ENCODE results near the gene MARS1.

Gene MARS1

DNA sequence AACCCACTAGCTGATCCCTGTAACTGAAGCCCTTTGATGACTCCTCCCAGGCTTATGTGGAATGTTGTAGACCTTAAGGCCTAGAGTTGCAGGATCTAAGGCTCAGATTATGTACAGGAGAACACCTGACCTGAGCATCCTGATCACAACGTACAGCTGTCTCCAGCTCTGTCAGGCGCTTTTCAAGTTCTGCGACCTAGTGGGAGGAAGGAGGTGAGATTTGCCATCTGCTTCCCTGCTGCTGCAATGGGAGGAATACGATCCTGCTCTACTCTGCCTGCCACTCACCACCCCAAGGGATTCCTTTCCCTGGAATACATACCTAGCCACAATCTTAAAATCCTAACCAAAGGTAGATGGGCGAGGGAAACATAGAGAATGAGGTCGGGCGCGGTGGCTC is 45.2 kb downstream of the MARS1 start:
- DNase-seq (ENCODE audit: insufficient read length, low spot score) = no peak
- TF ChIP-seq POU2F2 (IDR thresholded peaks at IDR 0.05; ENCODE audit: low read depth, low read length) = no peak
- no peak for TF ChIP-seq POLR2AphosphoS5 (IDR thresholded peaks at IDR 0.05; ENCODE audit: low read depth, low read length)

DNA sequence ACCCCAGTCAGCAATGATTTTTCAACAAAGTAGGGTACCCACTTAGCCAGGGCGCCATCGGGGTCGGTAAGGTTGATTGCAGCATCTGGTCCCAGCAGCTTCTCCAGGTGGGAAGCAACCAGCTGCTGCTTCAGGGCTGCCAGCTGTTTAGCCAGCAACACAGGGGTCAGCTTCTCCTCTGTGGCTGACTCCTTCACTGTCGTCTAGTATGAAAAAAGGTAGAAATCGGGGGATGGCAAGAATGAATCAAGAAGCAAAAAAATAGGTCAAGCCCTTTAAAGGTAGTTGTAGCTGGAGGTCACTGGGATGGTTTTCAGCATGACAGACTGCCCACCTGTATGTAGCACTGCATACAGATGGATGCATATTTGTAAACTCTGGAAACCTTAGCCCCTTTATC is 46.4 kb downstream of the MARS1 start:
- TF ChIP-seq POU2F2 (IDR thresholded peaks at IDR 0.05; ENCODE audit: low read depth, low read length) (no peak), TAF1 (IDR thresholded peaks at IDR 0.05; ENCODE audit: low read depth, low read length) (no peak), PAX5 (IDR thresholded peaks at IDR 0.05; ENCODE audit: insufficient read depth, low read length, severe bottlenecking) (no peak), POLR2AphosphoS5 (IDR thresholded peaks at IDR 0.05; ENCODE audit: low read depth, low read length) (no peak), POLR2A (IDR thresholded peaks at IDR 0.05; ENCODE audit: low read depth, low read length) (no peak), SPI1 (IDR thresholded peaks at IDR 0.05; ENCODE audit: low read depth, low read length) (no peak)
- FAIRE-seq (no peak), DNase-seq (ENCODE audit: insufficient read length, low spot score) (no peak)

More for the DNA sequence above, 45.2 kb downstream of the MARS1 start:
- no peak for FAIRE-seq

DNA sequence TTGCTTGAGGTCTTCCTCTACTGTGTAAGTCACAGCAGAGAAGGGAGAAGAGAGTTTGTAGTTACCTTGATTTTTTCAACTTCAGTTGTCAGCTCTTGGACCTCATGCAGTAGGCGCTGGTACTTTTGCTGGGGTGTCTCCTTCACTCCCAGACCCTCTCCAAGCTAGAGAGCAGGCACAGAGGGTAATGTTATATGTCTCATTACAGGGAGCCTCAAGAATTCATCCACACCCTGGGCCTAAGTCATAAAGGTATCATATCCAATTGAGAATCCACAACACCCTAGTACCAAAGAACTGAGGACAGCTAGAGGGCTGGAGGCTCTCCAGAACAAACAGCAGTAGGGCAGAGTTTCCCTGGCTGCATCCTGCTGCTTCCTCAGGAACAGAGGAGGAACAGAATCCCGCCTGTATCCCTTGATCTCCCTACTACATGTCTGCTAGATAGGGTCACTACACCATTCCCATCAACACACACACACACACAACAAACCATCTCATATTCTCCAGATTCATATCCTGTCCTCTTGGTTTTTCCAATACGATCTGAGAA is 47.2 kb downstream of the MARS1 start:
- FAIRE-seq (no peak), DNase-seq (ENCODE audit: insufficient read length, low spot score) (no peak)
- no peak for TF ChIP-seq POU2F2 (IDR thresholded peaks at IDR 0.05; ENCODE audit: low read depth, low read length)
- no peak for TF ChIP-seq PAX5 (IDR thresholded peaks at IDR 0.05; ENCODE audit: insufficient read depth, low read length, severe bottlenecking)
- no peak for TF ChIP-seq TAF1 (IDR thresholded peaks at IDR 0.05; ENCODE audit: low read depth, low read length)
- TF ChIP-seq POLR2A (IDR thresholded peaks at IDR 0.05; ENCODE audit: low read depth, low read length) = no peak
- TF ChIP-seq POLR2AphosphoS5 (IDR thresholded peaks at IDR 0.05; ENCODE audit: low read depth, low read length) = no peak
- no peak for TF ChIP-seq SPI1 (IDR thresholded peaks at IDR 0.05; ENCODE audit: low read depth, low read length)

DNA sequence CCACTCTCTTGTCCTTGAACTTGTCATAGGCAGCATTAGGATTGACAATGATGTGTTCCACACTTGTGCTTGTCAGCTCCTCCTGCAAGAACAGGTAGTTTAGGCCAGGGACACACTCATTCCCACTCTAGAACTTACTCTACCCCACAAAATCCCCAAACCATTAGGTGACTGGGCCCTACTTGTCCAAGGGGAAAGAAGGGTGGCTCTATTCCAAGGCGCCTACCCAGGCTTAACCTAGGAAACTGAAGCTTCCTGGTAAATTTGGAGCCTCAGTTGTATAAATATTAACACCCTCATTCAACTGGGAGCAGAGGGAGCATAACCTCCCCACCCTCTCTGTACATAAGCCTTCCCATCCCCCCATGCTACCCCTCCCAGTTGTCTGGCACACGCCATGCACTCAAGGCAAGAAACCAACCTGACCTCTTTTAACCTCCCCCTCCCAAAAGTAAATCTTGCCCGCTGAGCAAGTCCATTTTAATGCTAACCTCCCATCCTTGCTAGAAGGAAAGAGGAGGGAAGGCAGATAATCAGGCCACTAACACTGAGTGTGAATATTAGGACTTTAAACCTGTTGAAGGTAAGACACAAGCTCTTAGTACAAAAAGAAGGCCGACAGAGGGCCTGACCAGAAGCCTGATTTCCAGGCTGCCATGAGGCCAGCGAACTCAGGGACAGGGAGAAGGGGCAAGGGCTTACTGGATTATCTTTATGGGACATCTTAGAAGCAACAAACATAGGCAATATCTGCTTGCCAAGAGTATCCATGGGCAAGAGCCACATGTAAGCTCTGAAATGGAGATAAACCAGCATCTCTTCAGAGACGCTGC is 48.1 kb downstream of the MARS1 start:
- no peak for TF ChIP-seq POLR2A (IDR thresholded peaks at IDR 0.05; ENCODE audit: low read depth, low read length)
- no peak for TF ChIP-seq POU2F2 (IDR thresholded peaks at IDR 0.05; ENCODE audit: low read depth, low read length)
- no peak for TF ChIP-seq SPI1 (IDR thresholded peaks at IDR 0.05; ENCODE audit: low read depth, low read length)
- no peak for TF ChIP-seq TAF1 (IDR thresholded peaks at IDR 0.05; ENCODE audit: low read depth, low read length)
- TF ChIP-seq POLR2AphosphoS5 (IDR thresholded peaks at IDR 0.05; ENCODE audit: low read depth, low read length) = no peak
- no peak for TF ChIP-seq PAX5 (IDR thresholded peaks at IDR 0.05; ENCODE audit: insufficient read depth, low read length, severe bottlenecking)
- DNase-seq (ENCODE audit: insufficient read length, low spot score) (no peak), FAIRE-seq (no peak)

DNA sequence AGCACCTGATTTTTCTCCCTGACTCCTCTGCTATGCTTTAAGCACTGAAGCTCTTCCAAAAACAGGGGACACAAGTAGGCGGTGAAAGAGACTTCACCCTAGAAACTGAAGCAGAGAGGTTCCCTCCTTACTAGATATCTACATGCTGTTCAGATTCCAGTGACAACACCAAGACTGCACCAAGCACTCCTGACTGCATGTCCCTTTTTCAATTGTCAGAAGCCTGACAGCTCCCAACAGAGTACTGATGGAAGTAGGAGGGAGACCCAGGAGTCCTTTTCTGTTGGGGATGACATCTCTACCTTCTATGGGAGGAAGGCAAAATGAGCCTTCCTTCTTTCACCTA is 48.7 kb downstream of the MARS1 start:
- TF ChIP-seq POLR2AphosphoS5 (IDR thresholded peaks at IDR 0.05; ENCODE audit: low read depth, low read length) (no peak), POU2F2 (IDR thresholded peaks at IDR 0.05; ENCODE audit: low read depth, low read length) (no peak), TAF1 (IDR thresholded peaks at IDR 0.05; ENCODE audit: low read depth, low read length) (no peak), POLR2A (IDR thresholded peaks at IDR 0.05; ENCODE audit: low read depth, low read length) (no peak), PAX5 (IDR thresholded peaks at IDR 0.05; ENCODE audit: insufficient read depth, low read length, severe bottlenecking) (no peak), SPI1 (IDR thresholded peaks at IDR 0.05; ENCODE audit: low read depth, low read length) (no peak)
- FAIRE-seq (no peak), DNase-seq (ENCODE audit: insufficient read length, low spot score) (no peak)

DNA sequence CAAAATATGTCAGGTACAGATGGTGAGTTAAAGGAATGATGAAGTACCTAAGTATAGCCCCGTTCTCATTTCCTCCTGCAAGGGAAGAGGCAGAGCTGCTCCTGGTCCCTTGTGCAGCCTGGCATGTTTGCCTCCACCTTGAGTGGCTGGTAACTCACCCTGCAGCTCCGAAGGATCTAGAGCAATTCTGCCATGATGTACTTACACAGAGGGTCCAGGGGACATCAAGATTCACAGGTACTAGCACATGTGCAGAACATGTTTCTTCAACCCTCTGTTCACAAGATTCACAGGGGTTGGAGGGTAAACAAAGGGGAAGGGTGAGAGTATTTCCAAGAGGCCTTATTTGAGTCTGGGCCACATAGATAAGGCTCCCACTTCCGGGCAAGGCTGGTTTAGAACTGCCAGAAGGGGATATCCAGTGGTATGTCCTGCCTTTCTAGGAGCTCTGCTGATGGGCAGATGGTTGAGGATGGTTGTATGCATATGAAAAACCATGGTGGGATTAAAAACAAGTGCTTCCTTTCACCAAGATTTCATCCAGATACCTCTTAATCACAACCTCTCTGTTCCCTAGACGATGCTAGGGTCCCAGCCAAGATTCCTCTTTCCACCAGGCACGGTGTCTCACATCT is 51.4 kb downstream of the MARS1 start:
- no peak for DNase-seq (ENCODE audit: insufficient read length, low spot score)
- FAIRE-seq = no peak
- TF ChIP-seq TAF1 (IDR thresholded peaks at IDR 0.05; ENCODE audit: low read depth, low read length) (no peak), SPI1 (IDR thresholded peaks at IDR 0.05; ENCODE audit: low read depth, low read length) (no peak), PAX5 (IDR thresholded peaks at IDR 0.05; ENCODE audit: insufficient read depth, low read length, severe bottlenecking) (no peak), POLR2AphosphoS5 (IDR thresholded peaks at IDR 0.05; ENCODE audit: low read depth, low read length) (no peak), POU2F2 (IDR thresholded peaks at IDR 0.05; ENCODE audit: low read depth, low read length) (no peak), POLR2A (IDR thresholded peaks at IDR 0.05; ENCODE audit: low read depth, low read length) (no peak)

DNA sequence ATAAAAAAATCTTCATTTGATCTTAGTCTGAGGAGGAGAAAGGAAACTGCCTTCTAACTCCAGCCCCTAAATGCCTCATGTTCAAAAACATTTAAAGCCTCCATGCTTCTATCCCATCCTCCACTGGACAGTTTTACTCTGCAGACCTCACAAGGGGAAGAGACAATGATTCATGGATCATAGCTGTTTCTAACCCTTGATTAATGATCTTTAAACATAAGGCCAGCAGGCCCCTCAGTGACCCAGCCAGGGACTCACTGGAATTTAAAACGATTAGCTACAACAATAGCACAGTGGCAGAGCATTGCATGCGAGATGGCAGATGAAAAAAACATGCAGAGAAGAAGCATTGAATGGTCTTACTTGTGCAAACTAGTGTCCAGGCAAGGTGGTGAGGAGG is 53.1 kb downstream of the MARS1 start:
- FAIRE-seq = no peak
- no peak for TF ChIP-seq SPI1 (IDR thresholded peaks at IDR 0.05; ENCODE audit: low read depth, low read length)
- no peak for TF ChIP-seq TAF1 (IDR thresholded peaks at IDR 0.05; ENCODE audit: low read depth, low read length)
- TF ChIP-seq POU2F2 (IDR thresholded peaks at IDR 0.05; ENCODE audit: low read depth, low read length) = no peak
- no peak for TF ChIP-seq POLR2AphosphoS5 (IDR thresholded peaks at IDR 0.05; ENCODE audit: low read depth, low read length)
- no peak for TF ChIP-seq POLR2A (IDR thresholded peaks at IDR 0.05; ENCODE audit: low read depth, low read length)
- TF ChIP-seq PAX5 (IDR thresholded peaks at IDR 0.05; ENCODE audit: insufficient read depth, low read length, severe bottlenecking) = no peak
- no peak for DNase-seq (ENCODE audit: insufficient read length, low spot score)

DNA sequence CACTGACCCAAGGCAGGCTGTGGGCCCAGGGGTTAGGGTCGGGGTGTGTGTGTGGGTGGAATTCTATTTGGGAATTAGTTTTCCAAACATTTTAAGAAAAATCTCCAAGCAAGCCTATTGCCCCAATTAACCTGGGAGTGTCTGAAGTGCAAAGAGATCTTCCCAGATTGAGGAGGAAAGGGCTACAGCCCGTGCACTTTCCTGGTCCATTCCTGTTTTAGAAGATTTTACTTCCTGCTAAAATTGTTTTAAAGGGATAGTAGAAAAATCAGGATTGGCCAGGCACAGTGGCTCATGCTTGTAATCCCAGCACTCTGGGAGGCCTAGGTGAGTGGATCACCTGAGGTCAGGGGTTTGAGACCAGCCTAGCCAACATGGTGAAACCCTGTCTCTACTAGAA is 53.8 kb downstream of the MARS1 start:
- no peak for TF ChIP-seq POU2F2 (IDR thresholded peaks at IDR 0.05; ENCODE audit: low read depth, low read length)
- no peak for TF ChIP-seq POLR2AphosphoS5 (IDR thresholded peaks at IDR 0.05; ENCODE audit: low read depth, low read length)
- TF ChIP-seq SPI1 (IDR thresholded peaks at IDR 0.05; ENCODE audit: low read depth, low read length) = no peak
- TF ChIP-seq TAF1 (IDR thresholded peaks at IDR 0.05; ENCODE audit: low read depth, low read length) = no peak
- no peak for TF ChIP-seq PAX5 (IDR thresholded peaks at IDR 0.05; ENCODE audit: insufficient read depth, low read length, severe bottlenecking)
- no peak for TF ChIP-seq POLR2A (IDR thresholded peaks at IDR 0.05; ENCODE audit: low read depth, low read length)
- FAIRE-seq = no peak
- no peak for DNase-seq (ENCODE audit: insufficient read length, low spot score)

DNA sequence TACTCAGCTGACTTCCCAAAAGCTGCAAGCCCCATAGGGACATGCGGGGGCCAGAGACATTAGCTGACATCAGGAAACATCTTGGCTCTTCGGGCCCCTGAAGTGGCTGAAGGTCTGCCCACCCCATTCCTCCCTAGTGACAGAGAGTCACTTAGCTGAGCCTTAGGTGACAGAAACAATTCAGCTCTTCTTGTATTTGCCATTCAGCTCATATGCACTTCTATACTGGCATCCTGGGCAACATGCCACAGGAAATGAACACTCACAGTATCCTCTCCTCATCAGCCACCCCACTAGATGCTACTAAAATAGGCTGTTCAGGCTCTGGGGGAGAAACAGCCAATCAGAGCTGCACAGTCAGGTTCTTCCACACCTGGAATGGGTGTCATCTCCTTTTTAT is 55.7 kb downstream of the MARS1 start:
- FAIRE-seq (no peak), DNase-seq (ENCODE audit: insufficient read length, low spot score) (no peak)
- TF ChIP-seq POLR2AphosphoS5 (IDR thresholded peaks at IDR 0.05; ENCODE audit: low read depth, low read length) (no peak), SPI1 (IDR thresholded peaks at IDR 0.05; ENCODE audit: low read depth, low read length) (no peak), TAF1 (IDR thresholded peaks at IDR 0.05; ENCODE audit: low read depth, low read length) (no peak), POLR2A (IDR thresholded peaks at IDR 0.05; ENCODE audit: low read depth, low read length) (no peak), PAX5 (IDR thresholded peaks at IDR 0.05; ENCODE audit: insufficient read depth, low read length, severe bottlenecking) (no peak), POU2F2 (IDR thresholded peaks at IDR 0.05; ENCODE audit: low read depth, low read length) (no peak)

Measured in GM12891 (cell line).